NCI-H146 treated with DMSO at 0.1 percent for 48 hours (cell line): Measurements from ENCODE around the gene DCTPP1.
A peak's percentile ranks its signal among the peaks of the same experiment; 100 is the strongest.
"Not testable (repeated sequence)": the region's sequence is repeated elsewhere in the genome, so short reads cannot be mapped to it uniquely, and the experiment has no call there.

Experiments used
- DNase-seq: peaks from one replicate; lab custom pipeline; 2025; ENCODE audit not compliant: unreplicated experiment; lab: John Stamatoyannopoulos, UW

Gene DCTPP1

GRCh38 chr16:30429678-30430427 is at the start of gene DCTPP1:
TSS of gene DCTPP1 (minus strand) at chr16:30430030. CDS start at chr16:30429980, 50 bp downstream.
- peak; percentile 99 for DNase-seq

- DNase-seq, result no peak
These were observed 49.1 kb upstream of the DCTPP1 start for GRCh38 chr16:30478766-30479478.

GRCh38 chr16:30477773-30478172 is 47.9 kb upstream of the DCTPP1 start:
- not testable (repeated sequence) for DNase-seq

GRCh38 chr16:30476991-30477390 is 47.2 kb upstream of the DCTPP1 start:
- no peak for DNase-seq

GRCh38 chr16:30474684-30475083 is 44.9 kb upstream of the DCTPP1 start:
- no peak for DNase-seq

GRCh38 chr16:30474074-30474452 is 44.2 kb upstream of the DCTPP1 start:
- DNase-seq, result no peak

- no peak for DNase-seq
These were observed 43.6 kb upstream of the DCTPP1 start for GRCh38 chr16:30473231-30474073.

GRCh38 chr16:30472328-30472942 is 42.6 kb upstream of the DCTPP1 start, which contains the start of gene ITGAL:
TSS of gene ITGAL (plus strand) at chr16:30472742. CDS start at chr16:30472838, 96 bp downstream.
- no peak for DNase-seq

- no peak for DNase-seq
These were observed 40.8 kb upstream of the DCTPP1 start for GRCh38 chr16:30470632-30470995.

GRCh38 chr16:30470170-30470512 is 40.3 kb upstream of the DCTPP1 start:
- DNase-seq, result no peak

GRCh38 chr16:30464078-30464477 is 34.2 kb upstream of the DCTPP1 start:
- no peak for DNase-seq

GRCh38 chr16:30461426-30461825 is 31.6 kb upstream of the DCTPP1 start:
- not testable (repeated sequence) for DNase-seq

GRCh38 chr16:30459456-30459855 is 29.6 kb upstream of the DCTPP1 start:
- DNase-seq, result no peak

GRCh38 chr16:30458561-30459394 is 28.9 kb upstream of the DCTPP1 start:
- DNase-seq, result no peak

GRCh38 chr16:30457743-30458560 is 28.1 kb upstream of the DCTPP1 start:
- no peak for DNase-seq

GRCh38 chr16:30457256-30457655 is 27.4 kb upstream of the DCTPP1 start:
- no peak for DNase-seq

- no peak for DNase-seq
These were observed 26.5 kb upstream of the DCTPP1 start for GRCh38 chr16:30456302-30456701.

- DNase-seq, result not testable (repeated sequence)
These were observed 23.1 kb upstream of the DCTPP1 start for GRCh38 chr16:30452709-30453580.

- DNase-seq, result no peak
These were observed 19.2 kb upstream of the DCTPP1 start for GRCh38 chr16:30449116-30449435.
